Measurements from ENCODE around the gene VAV3. TPM values are rescaled to one million over a fixed set of nuclear protein-coding genes. Genes with fewer than 3 reads are reported as not detected.

The VAV3 gene
- total and polyA plus RNA-seq, 4 donors, result 1.7 to 14.4 (median 7.6) TPM

DNA sequence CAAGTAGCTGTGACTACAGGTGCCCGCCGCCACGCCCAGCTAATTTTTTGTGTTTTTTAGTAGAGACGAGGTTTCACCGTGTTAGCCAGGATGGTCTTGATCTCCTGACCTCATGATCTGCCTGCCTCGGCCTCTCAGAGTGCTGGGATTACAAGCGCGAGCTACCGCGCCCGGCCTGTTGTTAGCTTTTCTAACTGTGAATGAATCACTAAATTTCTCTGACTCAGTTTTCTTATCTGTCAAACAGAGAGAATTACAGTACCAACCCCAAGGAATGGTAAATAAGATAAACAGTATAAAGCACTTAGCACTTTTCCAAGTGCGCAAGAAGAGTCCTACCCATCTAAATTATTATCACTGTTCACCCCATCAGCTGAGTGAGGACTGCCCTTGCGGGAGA is 193.6 kb downstream of the VAV3 start:
- Histone ChIP-seq H3K4me3 (no peak overlapping the region), H3K36me3 (ENCODE audit: control insufficient read depth in 4 of 4, insufficient read depth in 4 of 4, low read length in 4 of 4) (no peaks in the 10 kb centered on the region), H3K27me3 (ENCODE audit: control insufficient read depth in 3 of 3, insufficient read depth in 3 of 3, low read length in 2 of 3) (no peaks in the 10 kb centered on the region), H3K9ac (ENCODE audit: insufficient read depth in 1 of 2, low read length in 2 of 2) (no peak overlapping the region), H3K9me3 (ENCODE audit: control insufficient read depth in 4 of 4, insufficient read depth in 3 of 4, low read length in 3 of 4) (no peaks in the 10 kb centered on the region), H3K27ac (ENCODE audit: low read depth in 1 of 2, low read length in 1 of 2) (no peak overlapping the region), H3K4me1 (ENCODE audit: control insufficient read depth in 5 of 5, insufficient read depth in 5 of 5, low read length in 5 of 5) (no peaks in the 10 kb centered on the region)
- 92 to 99% methylated on average over 13 of the region's 13 CpGs for WGBS, 2 donors
- TF ChIP-seq CTCF (IDR thresholded peaks at IDR 0.05; ENCODE audit: control extremely low read depth, extremely low read depth), result no peak
- ATAC-seq (ENCODE audit: insufficient read depth, low FRiP score) (no peak), DNase-seq (no peak)

DNA sequence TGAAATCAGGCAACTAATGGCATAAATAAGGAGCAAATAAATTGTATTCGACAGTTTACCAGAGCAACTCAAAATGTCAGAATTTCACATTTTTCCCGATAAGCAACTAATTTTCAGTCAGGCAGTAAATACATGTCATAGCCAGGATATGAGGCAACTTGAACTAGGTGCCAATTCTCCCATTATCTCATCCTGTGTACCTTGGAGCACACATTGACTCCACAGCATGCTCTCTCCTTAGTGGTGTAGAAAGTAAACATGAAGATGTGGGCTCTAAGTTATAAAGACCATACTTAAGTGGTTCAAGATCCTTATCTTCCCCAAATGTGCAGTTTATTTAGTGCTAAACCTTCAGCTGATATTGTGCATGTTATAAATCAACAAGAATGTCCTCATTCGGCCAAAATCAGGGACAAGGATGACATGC is 197.8 kb downstream of the VAV3 start:
- no peaks in the 10 kb centered on the region for H3K9me3 ChIP-seq (ENCODE audit: control insufficient read depth in 4 of 4, insufficient read depth in 3 of 4, low read length in 3 of 4)
- no peaks in the 10 kb centered on the region for H3K4me1 ChIP-seq (ENCODE audit: control insufficient read depth in 5 of 5, insufficient read depth in 5 of 5, low read length in 5 of 5)
- H3K27me3 ChIP-seq (ENCODE audit: control insufficient read depth in 3 of 3, insufficient read depth in 3 of 3, low read length in 2 of 3), result no peaks in the 10 kb centered on the region
- H3K36me3 ChIP-seq (ENCODE audit: control insufficient read depth in 4 of 4, insufficient read depth in 4 of 4, low read length in 4 of 4), result no peaks in the 10 kb centered on the region
- H3K27ac ChIP-seq (ENCODE audit: low read depth in 1 of 2, low read length in 1 of 2), result no peak overlapping the region
- ATAC-seq (ENCODE audit: insufficient read depth, low FRiP score) (no peak), DNase-seq (no peak)
- H3K4me3 ChIP-seq, result no peak overlapping the region
- no peak for TF ChIP-seq CTCF (IDR thresholded peaks at IDR 0.05; ENCODE audit: control extremely low read depth, extremely low read depth)
- H3K9ac ChIP-seq (ENCODE audit: insufficient read depth in 1 of 2, low read length in 2 of 2), result no peak overlapping the region
- WGBS, 2 donors, result 72 to 79% methylated on average over 3 of the region's 3 CpGs

DNA sequence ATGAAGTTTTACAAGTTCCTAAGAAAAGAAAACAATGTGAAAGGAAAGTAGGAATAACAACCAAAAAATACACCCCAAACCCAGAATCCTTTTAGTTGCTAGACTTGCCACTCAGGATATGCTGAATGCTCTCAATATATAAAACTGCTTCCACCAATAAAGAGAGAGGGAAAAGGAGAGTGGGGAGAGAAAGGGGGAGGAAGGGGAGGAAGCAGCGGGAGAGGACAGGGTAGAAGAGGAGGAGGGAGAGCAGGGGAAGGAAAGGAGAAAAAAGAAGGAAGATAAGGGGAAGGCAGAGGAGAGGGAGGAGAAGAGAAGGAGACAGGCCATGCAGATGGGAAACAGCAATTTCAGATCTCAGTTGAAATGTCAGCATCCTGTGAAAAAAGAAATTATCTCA is 198.4 kb downstream of the VAV3 start:
- Histone ChIP-seq H3K36me3 (ENCODE audit: control insufficient read depth in 4 of 4, insufficient read depth in 4 of 4, low read length in 4 of 4) (no peaks in the 10 kb centered on the region), H3K9ac (ENCODE audit: insufficient read depth in 1 of 2, low read length in 2 of 2) (no peak overlapping the region), H3K4me1 (ENCODE audit: control insufficient read depth in 5 of 5, insufficient read depth in 5 of 5, low read length in 5 of 5) (no peaks in the 10 kb centered on the region), H3K27ac (ENCODE audit: low read depth in 1 of 2, low read length in 1 of 2) (no peak overlapping the region), H3K9me3 (ENCODE audit: control insufficient read depth in 4 of 4, insufficient read depth in 3 of 4, low read length in 3 of 4) (no peaks in the 10 kb centered on the region), H3K4me3 (no peak overlapping the region), H3K27me3 (ENCODE audit: control insufficient read depth in 3 of 3, insufficient read depth in 3 of 3, low read length in 2 of 3) (no peaks in the 10 kb centered on the region)
- no peak for TF ChIP-seq CTCF (IDR thresholded peaks at IDR 0.05; ENCODE audit: control extremely low read depth, extremely low read depth)
- WGBS, 2 donors, result 68 to 94% methylated on average over 1 of the region's 1 CpG
- no peak for DNase-seq
- no peak for ATAC-seq (ENCODE audit: insufficient read depth, low FRiP score)

DNA sequence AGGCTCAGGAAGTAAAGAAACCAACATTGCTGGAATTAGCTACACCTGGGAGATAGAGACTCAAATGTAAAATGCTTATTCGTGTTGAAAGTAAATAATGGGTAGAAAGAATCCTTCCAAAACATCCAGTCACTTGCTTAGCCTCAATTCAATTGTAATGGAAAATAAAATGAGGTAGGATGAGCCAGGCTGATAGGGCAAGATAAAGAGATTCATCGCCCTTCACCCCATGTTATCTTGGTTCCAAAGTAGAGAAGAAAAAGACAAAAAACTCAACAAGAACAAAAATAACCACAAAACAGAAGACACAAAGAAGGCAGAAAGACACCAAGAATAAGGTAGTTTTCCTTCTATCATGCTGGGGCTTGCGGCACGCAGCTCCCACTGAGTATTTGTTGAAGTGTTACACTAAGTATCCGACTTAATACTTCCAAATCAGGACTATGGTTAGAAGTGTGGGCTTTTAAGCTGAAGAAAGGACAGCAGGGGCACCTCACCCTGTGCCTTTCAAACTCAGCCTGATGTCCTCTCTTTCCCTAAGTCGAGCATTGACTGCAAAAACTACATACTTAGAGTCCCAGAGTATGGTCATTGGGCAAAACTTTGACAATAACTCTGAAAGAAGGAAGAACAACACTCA is 202.1 kb downstream of the VAV3 start:
- no peaks in the 10 kb centered on the region for H3K9me3 ChIP-seq (ENCODE audit: control insufficient read depth in 4 of 4, insufficient read depth in 3 of 4, low read length in 3 of 4)
- H3K9ac ChIP-seq (ENCODE audit: insufficient read depth in 1 of 2, low read length in 2 of 2), result no peak overlapping the region
- H3K4me1 ChIP-seq (ENCODE audit: control insufficient read depth in 5 of 5, insufficient read depth in 5 of 5, low read length in 5 of 5), result no peaks in the 10 kb centered on the region
- DNase-seq (no peak), ATAC-seq (ENCODE audit: insufficient read depth, low FRiP score) (no peak)
- H3K36me3 ChIP-seq (ENCODE audit: control insufficient read depth in 4 of 4, insufficient read depth in 4 of 4, low read length in 4 of 4), result no peaks in the 10 kb centered on the region
- no peaks in the 10 kb centered on the region for H3K27me3 ChIP-seq (ENCODE audit: control insufficient read depth in 3 of 3, insufficient read depth in 3 of 3, low read length in 2 of 3)
- H3K27ac ChIP-seq (ENCODE audit: low read depth in 1 of 2, low read length in 1 of 2), result no peak overlapping the region
- WGBS, 2 donors, result 87 to 92% methylated on average over 6 of the region's 6 CpGs
- no peak for TF ChIP-seq CTCF (IDR thresholded peaks at IDR 0.05; ENCODE audit: control extremely low read depth, extremely low read depth)
- H3K4me3 ChIP-seq, result no peak overlapping the region
